Endothelial cell of umbilical vein (primary cell): Measurements from ENCODE around the gene CFAP45.

Experiments used
- CTCF ChIP-seq, 2 donors: IDR thresholded peaks; 1 replicate in 1 of 2; 2 replicates in 1 of 2; pipeline ENCODE4 v1.5.1; 2011; ENCODE audit warnings: low read length in 2 of 2, mild to moderate bottlenecking in 2 of 2, moderate library complexity in 2 of 2, control low read depth in 1 of 2, inconsistent platforms in 1 of 2, low read depth in 1 of 2; ENCODE audit not compliant: insufficient read depth in 1 of 2; ENCODE audit errors: extremely low read depth in 1 of 2
- EZH2 ChIP-seq: IDR thresholded peaks from 2 replicates; pipeline ENCODE4 v1.6.1; 2012; ENCODE audit warnings: borderline replicate concordance, low read depth, mild to moderate bottlenecking, moderate library complexity, low read length, inconsistent platforms; ENCODE audit not compliant: severe bottlenecking
- JUN ChIP-seq: IDR thresholded peaks from 2 replicates; pipeline ENCODE4 v1.6.1; 2011; ENCODE audit warnings: borderline replicate concordance, low read depth; ENCODE audit not compliant: insufficient read length, insufficient read depth
- MAX ChIP-seq: IDR thresholded peaks from 2 replicates; pipeline ENCODE4 v1.6.1; 2011; ENCODE audit not compliant: insufficient read depth, insufficient read length
- POLR2A ChIP-seq: IDR thresholded peaks from 2 replicates; pipeline ENCODE4 v1.6.1; 2012; ENCODE audit warnings: low read depth, mild to moderate bottlenecking, control low read depth, low read length
- POLR2AphosphoS5 ChIP-seq: IDR thresholded peaks from 2 replicates; pipeline ENCODE4 v1.6.1; 2012; ENCODE audit warnings: low read depth, mild to moderate bottlenecking, control low read depth, low read length, moderate library complexity; ENCODE audit not compliant: insufficient read depth

- TF ChIP-seq CTCF (IDR thresholded peaks at IDR 0.05; ENCODE audit: extremely low read depth in 1 of 2, insufficient read depth in 1 of 2, low read depth in 1 of 2, low read length in 2 of 2): no peak
- no peak for TF ChIP-seq POLR2AphosphoS5
- TF ChIP-seq POLR2A: no peak
- TF ChIP-seq EZH2: no peak
- TF ChIP-seq JUN: no peak
- TF ChIP-seq MAX: no peak
These were observed 8.3 kb upstream of the CFAP45 start for GRCh38 chr1:159908031-159908940.
